Measurements from ENCODE around the gene TMEM125.

The TMEM125 gene

DNA sequence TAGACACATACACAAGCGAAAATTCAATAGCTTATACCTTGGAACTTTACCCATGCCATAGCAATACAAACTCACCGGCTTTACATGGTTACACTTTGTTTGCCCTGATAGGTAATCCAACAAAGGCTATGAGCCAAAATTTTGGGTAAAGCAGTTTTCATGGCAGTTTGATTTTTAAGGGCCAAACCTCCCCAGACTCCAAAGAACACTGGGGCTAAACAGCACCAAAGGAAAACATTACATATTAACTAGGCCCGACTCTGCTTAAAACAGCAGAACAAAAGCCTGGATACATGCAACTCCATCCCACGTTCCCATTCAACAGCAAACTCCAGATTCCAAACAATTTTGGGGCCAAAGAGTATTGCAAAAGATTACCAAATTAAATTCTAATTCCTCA lies 4.4 kb upstream of the TMEM125 start:
- H3K36me3 ChIP-seq (ENCODE audit: control insufficient read depth, insufficient read depth, low read length): no peaks in the 10 kb centered on the region
- DNase-seq (ENCODE audit: low read depth, low spot score): no peak
- no peaks in the 10 kb centered on the region; the same call in 1 of the 2 replicates for H3K9me3 ChIP-seq (ENCODE audit: control insufficient read depth, insufficient read depth, low read length)
- WGBS (ENCODE audit: insufficient coverage, insufficient read length): no CpG with 5 or more reads among the region's 4 CpGs
- no peak overlapping the region for H3K27ac ChIP-seq (ENCODE audit: low read length)
- no peak overlapping the region for H3K4me3 ChIP-seq (ENCODE audit: low read length)
- H3K27me3 ChIP-seq (ENCODE audit: control insufficient read depth, insufficient read depth, low read length): no peaks in the 10 kb centered on the region
- H3K4me1 ChIP-seq (ENCODE audit: control insufficient read depth, insufficient read depth, low read length): peaks cover 2% of the 10 kb centered on the region

DNA sequence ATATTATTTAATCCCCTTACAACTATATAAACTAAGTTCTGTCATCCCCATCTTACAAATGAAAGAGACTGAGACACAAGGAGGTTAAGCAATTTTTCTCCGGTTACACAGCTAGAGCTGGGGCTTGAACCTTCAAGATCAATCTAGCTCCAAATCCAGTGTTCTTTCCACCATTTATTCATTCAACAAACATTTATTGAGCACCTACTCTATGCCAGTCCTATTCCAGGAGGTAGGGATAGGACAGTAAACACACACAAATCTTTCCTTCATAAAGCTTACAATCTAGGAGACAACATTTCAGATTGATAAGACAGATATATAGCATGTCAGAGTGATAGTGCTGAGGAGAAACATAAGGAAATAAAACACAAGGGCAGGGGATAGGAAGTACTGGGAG lies 2.9 kb upstream of the TMEM125 start:
- no peak overlapping the region for H3K27ac ChIP-seq (ENCODE audit: low read length)
- H3K4me3 ChIP-seq (ENCODE audit: low read length): no peak overlapping the region
- no CpG with 5 or more reads among the region's 1 CpG for WGBS (ENCODE audit: insufficient coverage, insufficient read length)
- H3K27me3 ChIP-seq (ENCODE audit: control insufficient read depth, insufficient read depth, low read length): no peaks in the 10 kb centered on the region
- no peaks in the 10 kb centered on the region for H3K36me3 ChIP-seq (ENCODE audit: control insufficient read depth, insufficient read depth, low read length)
- no peak for DNase-seq (ENCODE audit: low read depth, low spot score)
- no peaks in the 10 kb centered on the region for H3K9me3 ChIP-seq (ENCODE audit: control insufficient read depth, insufficient read depth, low read length)
- H3K4me1 ChIP-seq (ENCODE audit: control insufficient read depth, insufficient read depth, low read length): peaks cover 5% of the 10 kb centered on the region

DNA sequence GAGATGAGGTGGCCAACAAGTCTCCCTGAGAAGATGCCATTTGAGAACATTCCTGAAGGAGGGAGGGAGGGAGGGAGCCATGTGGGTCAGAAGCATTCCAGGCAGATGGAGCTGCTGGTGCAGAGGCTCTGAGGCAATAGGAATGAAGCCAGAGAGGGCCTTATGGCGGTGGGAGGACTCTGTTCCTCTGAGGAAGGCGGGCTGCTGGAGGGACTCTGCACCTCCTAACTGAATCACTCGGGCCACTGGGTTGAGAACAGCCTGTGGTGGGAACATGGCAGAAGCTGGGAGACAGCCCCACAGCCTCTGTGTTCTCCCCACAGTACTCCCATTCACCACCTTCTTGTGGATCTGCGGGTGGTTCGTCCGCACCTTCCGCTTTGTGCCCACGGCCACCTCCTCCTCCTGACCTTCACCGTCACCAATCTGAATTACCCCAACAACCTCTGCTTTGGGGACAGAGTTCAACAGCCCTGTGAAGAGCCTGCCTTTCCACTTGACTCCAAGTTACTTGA lies 2.4 kb upstream of the TMEM125 start:
- Histone ChIP-seq H3K4me1 (ENCODE audit: control insufficient read depth, insufficient read depth, low read length) (peaks cover 5% of the 10 kb centered on the region), H3K36me3 (ENCODE audit: control insufficient read depth, insufficient read depth, low read length) (no peaks in the 10 kb centered on the region), H3K9me3 (ENCODE audit: control insufficient read depth, insufficient read depth, low read length) (no peaks in the 10 kb centered on the region), H3K27me3 (ENCODE audit: control insufficient read depth, insufficient read depth, low read length) (no peaks in the 10 kb centered on the region), H3K27ac (ENCODE audit: low read length) (no peak overlapping the region), H3K4me3 (ENCODE audit: low read length) (no peak overlapping the region)
- DNase-seq (ENCODE audit: low read depth, low spot score): no peak
- no CpG with 5 or more reads among the region's 9 CpGs for WGBS (ENCODE audit: insufficient coverage, insufficient read length)

DNA sequence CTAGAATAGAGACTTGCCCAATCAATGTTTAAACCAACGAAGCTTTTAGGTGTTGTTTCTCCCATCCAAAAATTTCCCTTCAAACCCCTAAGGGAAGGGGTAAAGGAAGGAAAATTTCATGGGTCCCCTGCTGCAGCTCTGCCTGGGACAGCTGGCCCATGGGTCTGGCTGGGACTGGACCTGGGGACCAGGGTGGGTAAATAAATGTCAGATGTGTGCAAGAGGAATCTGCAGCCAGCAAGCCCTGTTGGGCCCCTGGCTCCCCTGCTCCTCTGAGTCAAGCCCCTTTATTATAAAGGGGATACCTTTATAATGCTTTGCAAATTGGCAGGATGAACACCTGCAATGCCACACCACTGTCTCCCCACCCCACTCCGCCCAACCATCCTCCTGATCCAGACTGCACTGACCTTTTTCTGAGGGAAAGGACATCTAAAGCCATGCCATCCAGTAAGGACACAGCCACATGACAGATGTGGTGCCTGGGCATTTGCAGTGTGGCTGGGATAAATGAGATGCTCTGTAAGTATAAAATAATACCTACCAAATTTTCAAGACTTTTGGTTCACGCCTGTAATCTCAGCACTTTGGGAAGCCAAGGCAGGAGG lies 1.9 kb upstream of the TMEM125 start:
- Histone ChIP-seq H3K4me3 (ENCODE audit: low read length) (no peak overlapping the region), H3K27ac (ENCODE audit: low read length) (no peak overlapping the region), H3K36me3 (ENCODE audit: control insufficient read depth, insufficient read depth, low read length) (0 out of 2 replicates have a peak, but pooled peaks cover under 1% of the 10 kb centered on the region), H3K27me3 (ENCODE audit: control insufficient read depth, insufficient read depth, low read length) (no peaks in the 10 kb centered on the region), H3K9me3 (ENCODE audit: control insufficient read depth, insufficient read depth, low read length) (no peaks in the 10 kb centered on the region), H3K4me1 (ENCODE audit: control insufficient read depth, insufficient read depth, low read length) (peaks cover 5% of the 10 kb centered on the region)
- no CpG with 5 or more reads among the region's 3 CpGs for WGBS (ENCODE audit: insufficient coverage, insufficient read length)
- DNase-seq (ENCODE audit: low read depth, low spot score): no peak

DNA sequence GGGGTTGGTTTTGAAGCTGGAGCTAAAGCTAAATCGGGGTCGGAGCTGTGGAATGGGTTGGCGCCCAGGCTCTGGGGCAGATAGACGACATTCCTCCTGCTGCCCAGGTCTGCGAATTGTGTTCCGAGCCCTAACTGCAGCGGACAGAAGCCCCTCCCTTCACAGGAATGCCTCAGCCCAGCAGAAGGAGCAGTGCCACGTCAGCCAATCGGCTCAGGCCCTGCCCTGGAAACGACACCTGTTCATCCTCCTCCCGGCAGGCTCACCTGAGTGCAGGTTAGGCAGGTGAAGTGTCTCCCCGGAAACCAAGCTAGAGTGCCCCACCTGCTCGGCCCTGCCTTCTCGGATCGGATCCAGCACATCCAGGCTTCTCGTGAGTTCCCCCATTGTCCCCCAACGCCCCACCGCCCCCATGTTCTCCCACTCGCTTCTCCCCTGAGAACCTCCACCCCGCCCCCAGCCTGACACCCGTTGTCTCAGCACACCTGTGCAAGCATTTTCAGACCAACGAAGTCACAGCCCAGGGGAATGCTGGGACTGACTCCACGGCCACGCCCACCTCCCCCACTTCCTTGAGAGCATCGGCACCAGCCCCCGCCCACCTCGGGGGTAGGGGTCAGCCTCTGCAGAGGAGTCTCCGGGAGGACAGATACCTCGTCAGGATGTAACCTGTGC lies 775 bp downstream of the TMEM125 start:
- Histone ChIP-seq H3K27ac (ENCODE audit: low read length) (no peak overlapping the region), H3K4me1 (ENCODE audit: control insufficient read depth, insufficient read depth, low read length) (peaks cover 5% of the 10 kb centered on the region), H3K9me3 (ENCODE audit: control insufficient read depth, insufficient read depth, low read length) (no peaks in the 10 kb centered on the region), H3K27me3 (ENCODE audit: control insufficient read depth, insufficient read depth, low read length) (no peaks in the 10 kb centered on the region), H3K36me3 (ENCODE audit: control insufficient read depth, insufficient read depth, low read length) (peaks cover 7% of the 10 kb centered on the region; the same call in 1 of the 2 replicates), H3K4me3 (ENCODE audit: low read length) (peak overlapping the region; percentile 44; the same call in 1 of the 2 replicates)
- WGBS (ENCODE audit: insufficient coverage, insufficient read length): no CpG with 5 or more reads among the region's 29 CpGs
- DNase-seq (ENCODE audit: low read depth, low spot score): peak; percentile 92

DNA sequence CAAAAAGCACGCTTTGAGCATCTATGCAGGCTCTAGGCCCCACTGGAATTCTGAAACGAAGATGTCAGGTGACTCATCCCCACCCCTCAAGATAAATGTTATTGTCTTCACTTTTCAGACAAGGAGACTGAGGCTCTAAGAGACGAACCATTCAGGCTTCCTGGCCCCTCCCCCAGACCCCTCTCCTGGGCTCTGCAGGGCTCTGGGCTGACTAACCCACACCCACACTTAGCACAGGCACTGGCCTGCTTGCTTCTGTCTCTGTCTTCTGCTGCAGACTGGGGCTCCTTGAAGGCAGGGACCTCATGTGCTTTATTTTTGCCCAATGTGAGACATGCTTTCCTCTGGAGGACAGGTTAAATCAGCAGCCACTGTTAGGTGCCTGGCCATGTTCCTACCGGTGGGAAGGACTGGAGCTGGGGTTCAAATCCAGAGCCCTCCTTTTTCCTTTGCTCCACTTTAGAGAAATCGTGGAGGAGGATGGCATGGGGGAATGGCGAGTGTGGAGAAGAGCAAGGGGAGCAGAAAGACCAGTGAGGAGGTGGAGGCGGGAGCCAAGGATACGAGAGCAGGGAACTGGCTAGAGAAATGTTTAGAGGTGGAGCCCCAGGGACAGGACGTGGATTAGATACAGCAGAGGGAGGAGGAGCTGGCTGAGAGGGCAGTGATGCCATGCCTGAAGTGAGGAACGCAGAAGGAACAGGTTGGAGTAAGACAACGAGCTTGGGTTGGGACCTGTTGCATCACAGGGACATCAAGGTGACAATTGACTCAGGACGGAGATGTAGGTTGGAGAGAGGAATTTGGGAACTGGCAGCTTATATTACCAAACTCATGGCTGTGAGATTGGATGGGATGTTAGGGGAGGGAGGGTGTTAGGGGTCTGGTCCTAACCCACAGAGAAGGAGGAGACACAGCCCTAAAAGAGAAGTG lies 1.7 kb downstream of the TMEM125 start:
- DNase-seq (ENCODE audit: low read depth, low spot score): no peak
- no peak overlapping the region for H3K27ac ChIP-seq (ENCODE audit: low read length)
- peaks cover 5% of the 10 kb centered on the region for H3K4me1 ChIP-seq (ENCODE audit: control insufficient read depth, insufficient read depth, low read length)
- H3K27me3 ChIP-seq (ENCODE audit: control insufficient read depth, insufficient read depth, low read length): no peaks in the 10 kb centered on the region
- H3K9me3 ChIP-seq (ENCODE audit: control insufficient read depth, insufficient read depth, low read length): no peaks in the 10 kb centered on the region
- peak overlapping the region; percentile 44; the same call in 1 of the 2 replicates for H3K4me3 ChIP-seq (ENCODE audit: low read length)
- peaks cover 7% of the 10 kb centered on the region; the same call in 1 of the 2 replicates for H3K36me3 ChIP-seq (ENCODE audit: control insufficient read depth, insufficient read depth, low read length)
- no CpG with 5 or more reads among the region's 12 CpGs for WGBS (ENCODE audit: insufficient coverage, insufficient read length)

DNA sequence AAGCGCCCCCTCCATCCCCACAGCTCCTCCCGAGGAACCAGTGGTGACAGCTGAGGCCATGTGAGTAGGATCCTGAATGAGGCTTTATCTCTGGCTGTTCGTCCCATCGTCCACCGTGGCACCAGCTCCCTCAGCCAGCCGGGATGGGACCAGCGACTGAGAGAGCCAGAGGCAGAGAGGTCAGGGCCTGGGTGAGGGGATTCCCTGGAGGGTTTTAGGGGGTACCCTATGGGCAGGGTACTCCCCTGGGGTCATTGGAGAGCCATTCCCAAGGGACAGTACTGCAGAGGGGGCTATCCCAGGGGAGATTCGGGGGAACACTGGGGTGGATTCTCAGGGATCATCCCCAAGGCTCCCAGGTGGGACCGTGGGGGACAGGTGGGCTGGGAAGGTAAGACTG lies 2.4 kb downstream of the TMEM125 start:
- H3K9me3 ChIP-seq (ENCODE audit: control insufficient read depth, insufficient read depth, low read length): no peaks in the 10 kb centered on the region
- no peak overlapping the region for H3K4me3 ChIP-seq (ENCODE audit: low read length)
- H3K4me1 ChIP-seq (ENCODE audit: control insufficient read depth, insufficient read depth, low read length): peaks cover 5% of the 10 kb centered on the region
- DNase-seq (ENCODE audit: low read depth, low spot score): no peak
- no peak overlapping the region for H3K27ac ChIP-seq (ENCODE audit: low read length)
- H3K36me3 ChIP-seq (ENCODE audit: control insufficient read depth, insufficient read depth, low read length): peaks cover 7% of the 10 kb centered on the region; the same call in 1 of the 2 replicates
- no CpG with 5 or more reads among the region's 9 CpGs for WGBS (ENCODE audit: insufficient coverage, insufficient read length)
- H3K27me3 ChIP-seq (ENCODE audit: control insufficient read depth, insufficient read depth, low read length): no peaks in the 10 kb centered on the region

DNA sequence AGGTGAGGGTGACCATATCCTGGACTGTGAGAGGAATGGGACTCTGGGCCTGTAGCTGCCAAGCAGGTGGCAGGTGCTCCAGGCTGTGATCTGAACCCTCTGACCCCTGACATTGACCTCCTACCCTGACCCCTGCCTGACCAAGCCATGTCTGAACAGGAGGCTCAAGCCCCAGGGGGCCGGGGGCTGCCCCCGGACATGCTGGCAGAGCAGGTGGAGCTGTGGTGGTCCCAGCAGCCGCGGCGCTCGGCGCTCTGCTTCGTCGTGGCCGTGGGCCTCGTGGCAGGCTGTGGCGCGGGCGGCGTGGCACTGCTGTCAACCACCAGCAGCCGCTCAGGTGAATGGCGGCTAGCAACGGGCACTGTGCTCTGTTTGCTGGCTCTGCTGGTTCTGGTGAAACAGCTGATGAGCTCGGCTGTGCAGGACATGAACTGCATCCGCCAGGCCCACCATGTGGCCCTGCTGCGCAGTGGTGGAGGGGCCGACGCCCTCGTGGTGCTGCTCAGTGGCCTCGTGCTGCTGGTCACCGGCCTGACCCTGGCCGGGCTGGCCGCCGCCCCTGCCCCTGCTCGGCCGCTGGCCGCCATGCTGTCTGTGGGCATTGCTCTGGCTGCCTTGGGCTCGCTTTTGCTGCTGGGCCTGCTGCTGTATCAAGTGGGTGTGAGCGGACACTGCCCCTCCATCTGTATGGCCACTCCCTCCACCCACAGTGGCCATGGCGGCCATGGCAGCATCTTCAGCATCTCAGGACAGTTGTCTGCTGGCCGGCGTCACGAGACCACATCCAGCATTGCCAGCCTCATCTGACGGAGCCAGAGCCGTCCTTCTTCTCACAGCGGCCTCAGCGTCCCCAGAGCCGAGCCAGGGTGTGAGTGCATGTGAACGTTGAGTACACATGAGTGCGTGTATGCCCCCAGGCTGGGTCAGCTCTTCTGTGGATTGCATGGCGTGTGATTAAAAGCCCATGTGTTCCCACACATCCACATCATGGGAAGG lies 3.1 kb downstream of the TMEM125 start:
- no CpG with 5 or more reads among the region's 46 CpGs for WGBS (ENCODE audit: insufficient coverage, insufficient read length)
- peaks cover 5% of the 10 kb centered on the region for H3K4me1 ChIP-seq (ENCODE audit: control insufficient read depth, insufficient read depth, low read length)
- peaks cover 7% of the 10 kb centered on the region; the same call in 1 of the 2 replicates for H3K36me3 ChIP-seq (ENCODE audit: control insufficient read depth, insufficient read depth, low read length)
- H3K4me3 ChIP-seq (ENCODE audit: low read length): no peak overlapping the region
- no peak for DNase-seq (ENCODE audit: low read depth, low spot score)
- H3K27me3 ChIP-seq (ENCODE audit: control insufficient read depth, insufficient read depth, low read length): no peaks in the 10 kb centered on the region
- H3K27ac ChIP-seq (ENCODE audit: low read length): no peak overlapping the region
- no peaks in the 10 kb centered on the region for H3K9me3 ChIP-seq (ENCODE audit: control insufficient read depth, insufficient read depth, low read length)

DNA sequence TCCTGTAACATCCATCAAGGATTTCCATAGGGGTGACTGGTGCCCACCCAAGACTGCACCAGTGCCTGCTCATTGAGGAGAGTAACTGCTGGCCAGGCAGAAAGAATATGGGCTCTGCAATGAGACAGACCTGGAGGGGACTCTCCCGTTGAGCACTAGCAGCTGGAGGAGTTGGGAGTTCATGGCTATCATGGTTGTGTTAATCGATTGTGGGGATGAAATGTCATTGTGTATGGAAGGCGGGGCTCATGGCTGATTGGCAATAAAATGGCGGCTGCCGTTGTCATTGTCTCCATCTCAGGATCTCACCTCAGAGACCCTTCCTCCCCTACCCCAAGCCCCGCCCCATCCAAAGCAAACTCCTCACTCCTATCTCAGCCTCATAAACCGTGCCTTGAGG lies 3.9 kb downstream of the TMEM125 start:
- Histone ChIP-seq H3K27me3 (ENCODE audit: control insufficient read depth, insufficient read depth, low read length) (no peaks in the 10 kb centered on the region), H3K9me3 (ENCODE audit: control insufficient read depth, insufficient read depth, low read length) (no peaks in the 10 kb centered on the region), H3K27ac (ENCODE audit: low read length) (no peak overlapping the region), H3K4me3 (ENCODE audit: low read length) (no peak overlapping the region), H3K4me1 (ENCODE audit: control insufficient read depth, insufficient read depth, low read length) (peaks cover 5% of the 10 kb centered on the region), H3K36me3 (ENCODE audit: control insufficient read depth, insufficient read depth, low read length) (peaks cover 7% of the 10 kb centered on the region; the same call in 1 of the 2 replicates)
- no CpG with 5 or more reads among the region's 7 CpGs for WGBS (ENCODE audit: insufficient coverage, insufficient read length)
- DNase-seq (ENCODE audit: low read depth, low spot score): no peak

Measured in iPS DF 6.9 (cell line).